ENCODE data around the gene DPEP2NB.
A peak's percentile ranks its signal among the peaks of the same experiment; 100 is the strongest.
"Not testable (repeated sequence)": the region's sequence is repeated elsewhere in the genome, so short reads cannot be mapped to it uniquely, and the experiment has no call there.

Gene DPEP2NB

DNA sequence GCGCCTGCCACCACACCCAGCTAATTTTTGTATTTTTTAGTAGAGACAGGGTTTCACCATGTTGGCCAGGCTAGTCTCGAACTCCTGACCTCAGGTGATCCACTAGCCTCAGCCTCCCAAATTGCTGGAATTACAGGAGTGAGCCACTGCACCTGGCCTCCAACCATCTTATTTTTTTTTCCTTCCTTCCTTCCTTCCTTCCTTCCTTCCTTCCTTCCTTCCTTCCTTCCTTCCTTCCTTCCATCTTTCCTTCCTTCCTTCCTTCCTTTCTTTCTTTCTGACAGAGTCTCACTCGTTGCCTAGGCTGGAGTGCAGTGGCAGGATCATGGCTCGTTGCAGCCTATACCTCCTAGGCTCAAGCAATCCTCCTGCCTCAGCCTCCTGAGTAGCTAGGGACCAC lies 5.8 kb downstream of the DPEP2NB start:
- DNase-seq, result not testable (repeated sequence)

DNA sequence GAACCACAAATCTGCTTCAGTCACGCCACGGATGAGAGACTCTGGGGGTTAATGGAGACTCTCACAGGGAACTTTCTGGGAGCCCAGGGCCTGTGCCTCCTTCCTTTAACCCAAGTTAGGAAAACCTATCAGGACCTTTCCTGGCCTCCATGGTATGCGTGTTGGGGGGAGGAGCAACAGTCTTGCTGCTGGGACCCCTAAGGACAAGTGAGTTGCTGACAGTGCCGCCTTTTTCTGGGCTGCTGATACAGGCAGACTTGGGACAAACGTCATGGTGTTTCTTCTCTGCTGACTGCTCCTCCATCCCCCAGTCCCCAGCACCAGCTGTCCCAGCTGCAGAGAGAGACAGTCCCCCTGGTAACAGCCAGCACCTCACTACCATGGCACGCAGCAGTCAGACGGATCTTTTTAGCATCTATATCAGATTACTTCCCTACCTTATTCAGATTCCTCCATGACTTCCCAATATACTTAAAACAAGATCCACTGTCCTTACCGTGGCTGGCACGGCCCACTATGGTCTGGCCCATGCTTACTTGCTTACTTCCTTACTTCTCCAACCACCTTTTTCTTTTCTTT lies 6.5 kb downstream of the DPEP2NB start:
- no peak for DNase-seq

DNA sequence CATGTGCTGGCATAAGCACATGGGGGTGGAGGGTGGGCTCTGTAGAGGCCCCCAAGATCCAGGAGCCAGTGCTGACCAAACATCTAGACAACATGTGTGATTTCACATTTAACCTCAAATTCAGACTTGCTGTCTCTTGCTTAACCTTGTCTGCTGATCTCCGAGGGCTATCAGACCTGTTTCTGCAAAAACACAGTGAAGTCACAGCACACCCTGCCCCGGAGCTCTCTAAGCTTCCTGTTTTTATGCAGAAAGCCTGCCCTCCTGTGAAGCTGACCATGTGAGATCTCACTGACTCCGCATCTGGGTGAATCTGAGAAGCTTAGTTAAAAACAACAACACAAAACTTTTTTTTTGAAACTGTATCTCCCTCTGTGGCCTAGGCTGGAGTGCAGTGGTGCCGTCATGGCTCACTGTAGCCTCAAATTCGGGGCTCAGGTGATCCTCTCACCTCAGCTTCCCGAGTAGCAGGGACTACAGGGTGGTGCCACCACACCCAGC lies 9.9 kb downstream of the DPEP2NB start:
- no peak for DNase-seq

DNA sequence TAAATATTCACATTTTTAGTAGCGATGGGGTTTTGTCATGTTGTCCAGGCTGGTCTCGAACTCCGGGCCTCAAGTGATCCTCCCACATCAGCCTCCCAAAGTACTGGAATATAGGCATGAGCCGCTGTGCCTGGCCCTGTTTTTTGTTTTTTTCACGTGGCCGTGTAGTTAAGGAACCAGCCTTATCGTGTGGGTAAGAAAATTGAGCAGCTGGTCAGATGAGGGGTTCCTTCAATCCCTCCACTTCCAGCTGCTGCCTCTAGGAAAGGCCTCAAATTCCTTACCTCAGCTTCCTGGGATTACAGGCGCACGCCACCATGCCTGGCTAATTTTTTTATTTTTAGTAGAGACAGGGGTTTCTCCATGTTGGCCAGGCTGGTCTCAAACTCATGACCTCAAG lies 10.5 kb downstream of the DPEP2NB start:
- no peak for DNase-seq

DNA sequence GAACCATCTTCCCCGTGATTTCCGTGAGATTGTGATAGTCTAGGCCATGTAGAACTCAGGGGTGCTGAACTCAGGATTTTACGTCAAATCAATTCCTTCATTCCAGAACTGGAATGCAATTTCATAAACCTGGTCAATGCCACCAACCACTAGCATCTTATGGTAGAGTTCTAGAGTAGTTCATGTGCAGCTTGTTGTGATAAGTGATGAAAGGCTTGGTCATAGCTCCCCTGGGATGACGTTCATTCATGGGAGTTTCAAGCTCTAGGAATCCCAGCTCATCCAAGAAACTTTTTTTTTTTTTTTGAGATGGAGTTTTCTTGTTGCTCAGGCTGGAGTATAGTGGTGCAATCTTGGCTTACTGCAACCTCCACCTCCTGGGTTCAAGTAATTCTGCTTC lies 12.7 kb downstream of the DPEP2NB start:
- no peak for DNase-seq

DNA sequence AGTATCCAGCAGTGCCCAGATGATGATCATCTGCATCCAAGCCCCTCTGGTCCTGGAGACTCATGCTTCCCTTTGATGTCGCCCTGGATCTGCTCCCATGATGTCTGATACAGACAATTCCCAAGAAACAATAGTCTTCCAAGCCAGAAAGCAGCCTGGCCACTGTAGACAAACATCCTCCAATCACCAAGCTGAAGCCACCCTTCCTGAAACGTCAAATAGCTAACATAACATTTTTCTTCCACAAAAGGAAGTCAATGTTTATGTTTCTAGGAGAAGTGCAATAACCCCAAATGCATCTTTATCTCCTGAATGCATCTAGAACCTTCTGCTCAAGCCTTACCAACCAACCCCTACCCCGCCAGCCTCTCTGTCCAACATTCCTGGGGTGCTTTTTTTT lies 15.3 kb downstream of the DPEP2NB start:
- no peak for DNase-seq

DNA sequence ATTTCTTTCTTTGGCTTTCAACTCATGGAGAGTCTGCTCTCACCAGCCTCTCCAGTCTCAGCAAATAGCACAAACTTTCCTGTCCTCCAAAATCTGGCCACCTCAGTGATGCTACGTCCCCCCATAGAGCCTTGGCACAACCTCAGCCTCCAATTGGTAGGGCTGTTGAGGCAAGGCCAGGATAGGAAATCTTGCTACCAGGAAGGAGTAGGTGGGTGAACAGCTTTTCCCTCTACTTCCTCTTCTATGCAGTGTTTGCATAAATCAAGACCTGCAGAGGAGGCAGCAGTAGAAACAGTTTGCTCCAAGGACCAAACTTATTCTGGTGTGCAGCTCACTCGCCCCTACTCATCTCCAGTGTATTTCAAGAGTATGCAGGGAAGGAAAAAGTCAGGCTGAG lies 15.7 kb downstream of the DPEP2NB start:
- no peak for DNase-seq

DNA sequence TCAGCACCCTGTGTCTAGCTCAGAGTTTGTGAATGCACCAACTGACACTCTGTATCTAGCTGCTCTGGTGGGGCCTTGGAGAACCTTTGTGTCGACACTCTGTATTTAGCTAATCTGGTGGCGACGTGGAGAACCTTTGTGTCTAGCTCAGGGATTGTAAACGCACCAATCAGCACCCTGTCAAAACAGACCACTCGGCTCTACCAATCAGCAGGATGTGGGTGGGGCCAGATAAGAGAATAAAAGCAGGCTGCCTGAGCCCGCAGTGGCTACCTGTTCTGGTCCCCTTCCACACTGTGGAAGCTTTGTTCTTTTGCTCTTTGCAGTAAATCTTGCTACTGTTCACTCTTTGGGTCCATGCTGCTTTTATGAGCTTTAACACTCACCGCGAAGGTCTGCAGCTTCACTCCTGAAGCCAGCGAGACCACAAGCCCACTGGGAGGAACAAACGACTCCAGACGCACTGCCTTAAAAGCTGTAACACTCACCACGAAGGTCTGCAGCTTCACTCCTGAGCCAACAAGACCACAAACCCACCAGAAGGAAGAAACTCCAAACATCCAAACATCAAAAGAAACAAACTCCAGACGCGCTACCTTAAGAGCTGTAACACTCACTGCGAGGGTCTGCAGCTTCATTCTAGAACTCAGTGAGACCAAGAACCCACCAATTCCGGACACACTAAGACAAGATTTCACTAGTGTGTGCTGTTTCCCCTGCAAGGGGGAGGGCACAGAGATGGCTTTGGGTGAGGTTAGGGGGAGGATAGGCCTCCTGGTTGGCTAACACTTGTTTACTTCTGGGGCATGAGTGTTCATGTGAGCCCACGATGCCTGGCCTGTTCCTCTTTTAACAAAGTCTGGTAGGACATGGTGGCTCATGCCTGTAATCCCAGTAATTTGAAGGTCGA lies 16.7 kb downstream of the DPEP2NB start, which contains the start of gene DPEP2:
DPEP2 (minus strand) TSS at position 706 of the 910 bp plus-strand sequence. CDS start 6,272 bp downstream, outside the sequence.
- DNase-seq, result not testable (repeated sequence)

DNA sequence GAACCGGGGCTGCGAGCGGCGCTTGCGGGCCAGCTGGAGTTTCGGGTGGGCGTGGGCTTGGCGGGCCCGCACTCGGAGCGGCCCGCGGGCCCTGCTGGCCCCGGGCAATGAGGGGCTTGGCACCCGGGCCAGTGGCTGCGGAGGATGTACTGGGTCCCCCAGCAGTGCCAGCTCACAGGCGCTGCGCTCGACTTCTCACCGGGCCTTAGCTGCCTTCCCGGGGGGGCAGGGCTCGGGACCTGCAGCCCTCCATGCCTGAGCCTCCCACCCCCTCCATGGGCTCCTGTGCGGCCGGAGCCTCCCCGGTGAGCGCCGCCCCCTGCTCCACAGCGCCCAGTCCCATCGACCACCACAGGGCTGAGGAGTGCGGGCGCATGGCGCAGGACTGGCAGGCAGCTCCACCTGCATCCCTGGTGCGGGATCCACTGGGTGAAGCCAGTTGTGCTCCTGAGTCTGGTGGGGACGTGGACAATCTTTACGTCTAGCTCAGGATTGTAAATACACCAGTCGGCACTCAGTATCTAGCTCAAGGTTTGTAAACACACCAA lies 17.4 kb downstream of the DPEP2NB start:
- not testable (repeated sequence) for DNase-seq

DNA sequence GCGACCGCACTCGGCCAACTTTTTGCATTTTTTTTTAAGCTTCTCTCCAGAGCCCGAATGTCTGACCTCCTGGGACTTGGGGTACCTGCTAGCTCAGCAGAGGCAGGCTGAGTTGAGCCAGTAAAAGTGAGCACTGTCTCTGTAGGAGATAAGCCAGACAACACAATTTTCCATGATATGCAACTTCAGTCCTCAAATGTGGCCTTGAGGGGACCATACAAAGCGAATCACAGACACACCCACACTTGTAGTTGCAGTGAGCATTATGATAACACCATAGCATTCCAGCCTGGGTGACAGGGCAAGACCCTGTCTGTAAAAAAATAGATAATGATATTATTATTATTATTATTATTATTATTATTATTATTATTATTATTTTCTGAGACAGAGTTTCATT lies 19.0 kb downstream of the DPEP2NB start:
- no peak for DNase-seq

DNA sequence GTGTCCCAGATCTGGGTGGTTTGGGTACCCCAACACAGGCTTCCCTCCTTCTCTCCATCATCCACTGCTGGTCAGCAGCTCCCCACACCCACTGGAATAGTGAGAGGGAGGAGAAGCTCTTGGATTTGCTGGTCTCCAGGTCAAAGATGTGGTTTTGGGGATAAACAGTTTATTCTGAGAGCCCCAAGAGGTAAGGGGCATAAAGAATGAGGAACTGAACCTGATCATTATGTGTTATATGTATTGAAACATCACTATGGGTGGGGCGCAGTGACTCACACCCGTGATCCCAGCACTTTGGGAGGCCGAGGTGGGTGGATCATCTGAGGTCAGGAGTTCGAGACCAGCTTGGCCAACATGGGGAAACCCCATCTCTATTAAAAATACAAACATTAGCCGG lies 20.3 kb downstream of the DPEP2NB start:
- DNase-seq, result peak; percentile 22

DNA sequence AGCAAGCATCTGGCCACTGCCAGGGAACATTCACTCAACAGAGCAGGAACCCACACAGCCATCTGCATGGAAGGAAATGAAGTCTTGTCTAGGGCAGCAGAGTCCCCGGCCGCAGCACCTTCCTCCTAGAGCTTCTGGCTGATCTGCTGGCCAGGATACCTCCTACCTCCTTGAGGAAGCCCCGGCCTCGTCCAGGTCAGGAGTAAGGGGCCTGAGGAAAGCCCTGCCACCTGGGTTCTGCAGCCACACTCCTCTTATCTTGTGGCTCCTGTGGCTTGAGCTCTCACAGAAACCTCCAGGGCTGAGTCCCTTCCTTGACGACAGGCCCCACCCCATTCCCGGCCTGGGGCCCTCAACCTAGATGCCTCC lies 21.7 kb downstream of the DPEP2NB start:
- DNase-seq, result not testable (repeated sequence)

DNA sequence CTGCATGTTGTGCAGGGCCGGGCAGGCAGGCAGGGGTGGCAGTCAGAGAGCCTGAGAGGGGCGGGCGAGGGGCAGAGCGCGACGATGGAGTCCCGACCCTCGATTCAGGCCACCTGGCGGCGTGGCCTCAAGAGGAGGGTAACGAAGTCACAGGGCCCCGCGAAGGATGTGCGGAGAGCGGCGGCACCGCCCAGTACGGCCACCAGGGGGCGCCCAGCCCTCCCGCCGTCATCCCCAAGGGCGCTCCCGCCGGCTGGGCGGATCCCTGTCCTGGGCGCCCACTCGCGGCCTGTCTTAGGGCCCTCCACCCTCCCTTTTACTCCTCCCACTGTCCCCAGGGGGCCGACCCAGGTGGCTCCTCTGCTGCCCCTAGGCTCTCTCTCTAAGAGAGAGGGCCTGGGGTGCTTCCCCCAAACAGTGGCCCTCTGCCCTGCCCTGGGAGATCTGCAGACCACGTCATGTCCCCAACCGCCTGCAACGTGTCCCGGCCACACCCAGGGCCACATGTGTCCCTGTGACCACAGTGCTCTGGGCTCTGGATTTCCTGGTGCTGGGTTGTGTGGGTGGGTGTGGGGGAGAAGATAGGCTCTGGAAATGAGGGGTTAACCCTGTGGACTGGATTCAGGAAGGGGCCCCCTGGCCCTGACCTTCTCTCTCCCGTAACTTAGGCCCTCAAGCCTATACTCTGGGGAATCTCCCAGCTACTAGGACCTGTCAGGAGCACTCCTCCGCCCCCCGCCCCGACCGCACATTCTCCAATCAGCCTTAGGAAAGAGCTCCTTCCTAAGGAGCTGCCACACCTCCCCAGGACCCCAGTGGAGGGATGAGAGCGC lies 22.3 kb downstream of the DPEP2NB start:
- peak; percentile 70 for DNase-seq

DNA sequence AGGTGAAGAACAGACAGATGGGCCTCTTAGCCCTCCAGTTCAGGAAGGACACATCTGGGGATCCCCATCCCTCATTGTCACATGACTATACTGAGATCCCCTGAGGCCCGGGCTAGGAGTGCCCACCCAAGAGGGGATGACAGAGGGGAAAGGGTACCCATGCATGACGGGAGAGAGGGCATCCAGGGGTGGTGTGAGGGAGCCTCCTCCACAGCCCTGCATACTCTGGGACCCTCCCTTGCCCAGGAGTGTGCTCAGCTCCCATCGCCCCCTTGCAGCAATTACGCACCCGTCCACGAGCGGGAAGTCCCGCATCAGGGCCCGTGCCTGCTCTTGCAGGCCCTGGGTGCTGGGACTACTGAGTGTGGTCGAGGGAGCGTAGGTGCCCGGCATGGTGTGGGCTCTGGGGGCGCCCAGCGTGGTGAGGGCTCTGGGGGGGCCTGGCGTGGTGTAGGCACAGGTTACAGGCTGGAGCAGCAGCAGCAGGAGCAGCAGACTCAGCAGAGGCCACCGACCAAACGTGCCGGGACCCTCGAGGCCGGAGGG lies 23.0 kb downstream of the DPEP2NB start:
- DNase-seq, result no peak

DNA sequence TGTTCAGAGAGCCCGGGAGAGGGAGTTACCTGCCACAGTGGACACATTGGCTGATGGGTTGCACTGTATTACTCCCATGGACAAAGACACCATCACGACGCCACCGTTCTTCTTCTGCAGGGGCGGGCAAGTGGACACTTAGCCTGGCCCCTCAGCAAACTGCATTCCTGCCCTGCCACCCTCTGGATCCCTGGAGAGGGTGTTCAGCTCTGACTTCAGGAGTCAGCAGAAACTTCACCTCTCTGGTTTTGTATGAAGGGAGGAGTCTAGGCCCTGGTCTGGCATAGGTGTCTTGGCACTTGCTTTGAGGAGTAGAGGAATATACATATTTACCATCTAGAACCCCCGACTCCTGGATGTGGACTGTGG lies 25.7 kb downstream of the DPEP2NB start:
- DNase-seq, result no peak

DNA sequence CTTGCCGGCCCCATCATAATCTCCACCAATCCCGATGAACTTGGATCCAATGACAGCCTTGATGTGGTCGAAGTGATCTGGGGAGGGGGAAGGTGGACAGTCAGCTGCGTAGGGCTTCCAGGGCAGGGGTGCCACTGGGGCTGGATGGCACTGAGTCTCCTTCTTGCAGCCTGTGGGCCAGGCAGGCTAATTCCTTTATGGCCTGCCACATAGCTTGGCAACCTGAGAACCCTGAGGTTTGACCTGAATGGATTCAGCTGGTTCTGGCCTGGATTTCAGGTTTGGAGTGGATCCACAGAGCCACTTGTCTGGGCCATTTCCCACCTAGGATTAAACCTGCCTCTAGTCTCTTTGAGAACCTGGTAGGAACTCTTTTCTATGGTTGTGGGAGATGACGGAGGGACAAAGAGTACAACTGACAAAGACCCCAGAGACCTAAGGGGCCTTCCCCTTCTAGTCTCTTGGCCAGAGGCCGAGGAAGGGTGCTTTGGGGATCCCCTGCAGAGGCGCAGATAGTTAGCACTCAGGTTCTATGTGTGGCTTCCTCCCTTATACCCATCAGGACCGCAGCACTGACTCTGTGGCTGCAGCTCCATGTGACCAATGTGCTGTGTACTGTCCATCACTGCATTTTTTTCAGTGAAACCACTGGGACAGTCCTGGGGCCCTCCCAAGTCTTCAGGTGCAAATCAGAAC lies 26.2 kb downstream of the DPEP2NB start:
- no peak for DNase-seq

DNA sequence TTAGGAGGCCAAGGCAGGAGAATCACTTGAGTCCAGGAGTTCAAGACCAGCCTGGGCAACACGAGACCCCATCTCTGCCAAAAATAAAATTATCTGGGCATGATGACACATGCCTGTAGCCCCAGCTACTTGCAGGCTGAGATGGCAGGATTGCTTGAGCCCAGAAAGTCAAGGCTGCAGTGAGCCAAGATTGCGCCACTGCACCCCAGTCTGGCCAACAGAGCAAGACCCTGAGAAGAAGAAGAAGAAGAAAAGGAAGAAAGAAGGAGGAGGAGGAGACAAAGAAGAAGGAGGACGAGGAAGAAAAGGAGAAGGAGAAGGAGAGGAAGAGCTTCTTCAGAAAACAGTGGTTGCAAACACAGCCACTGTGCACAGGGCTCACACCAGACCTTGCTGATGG lies 27.0 kb downstream of the DPEP2NB start:
- DNase-seq, result no peak

DNA sequence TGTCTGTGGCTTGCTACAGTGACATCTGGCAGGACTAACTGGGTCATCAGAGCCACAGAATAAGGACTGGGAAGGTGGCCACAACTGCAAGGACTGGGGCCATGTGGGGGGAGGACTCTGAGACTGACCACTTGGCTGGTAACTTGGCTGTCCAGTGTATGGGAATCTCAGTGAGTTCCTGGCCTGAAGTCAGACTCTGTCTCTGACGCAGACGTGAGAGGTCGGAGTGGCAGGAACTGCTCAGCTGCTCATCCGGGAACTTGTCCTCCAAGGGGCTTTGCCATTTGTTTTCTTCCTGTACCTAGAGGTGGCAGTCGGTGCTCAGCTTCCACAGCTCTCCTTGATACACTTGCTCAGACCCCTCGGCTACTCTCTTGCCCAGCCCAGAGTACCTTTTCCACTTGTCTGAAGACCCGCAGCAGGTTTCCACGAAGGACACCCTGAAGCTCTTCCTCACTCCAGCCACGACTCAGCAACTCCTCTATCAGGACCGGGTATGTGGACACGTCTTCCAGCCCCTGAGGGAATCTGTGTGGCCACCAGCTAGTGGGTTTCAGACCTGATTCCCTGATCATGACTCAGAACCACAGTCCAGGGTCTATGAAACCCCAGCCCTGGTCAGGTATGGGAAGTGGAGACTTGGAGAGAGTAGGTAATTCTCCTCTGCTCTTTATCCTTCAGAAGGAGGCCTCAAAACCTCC lies 28.1 kb downstream of the DPEP2NB start:
- DNase-seq, result peak; percentile 66

DNA sequence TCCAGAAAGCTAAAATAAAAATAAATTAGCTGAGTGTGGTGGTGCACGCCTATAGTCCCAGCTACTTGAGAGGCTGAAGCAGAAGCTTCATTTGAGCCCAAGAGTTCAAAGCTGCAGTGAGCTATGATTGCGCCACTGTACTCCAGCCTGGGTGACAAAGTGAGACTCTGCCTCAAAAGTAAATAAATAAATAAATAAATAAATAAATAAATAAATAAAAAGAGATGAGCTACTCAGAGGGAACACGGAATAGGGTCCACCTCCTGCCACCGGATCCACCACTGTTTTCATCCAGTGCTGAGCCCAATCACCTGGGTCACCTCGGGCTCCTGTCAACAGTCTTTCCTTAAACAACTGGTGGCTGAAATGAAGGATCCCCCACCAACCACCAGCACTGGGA lies 28.8 kb downstream of the DPEP2NB start:
- no peak for DNase-seq

DNA sequence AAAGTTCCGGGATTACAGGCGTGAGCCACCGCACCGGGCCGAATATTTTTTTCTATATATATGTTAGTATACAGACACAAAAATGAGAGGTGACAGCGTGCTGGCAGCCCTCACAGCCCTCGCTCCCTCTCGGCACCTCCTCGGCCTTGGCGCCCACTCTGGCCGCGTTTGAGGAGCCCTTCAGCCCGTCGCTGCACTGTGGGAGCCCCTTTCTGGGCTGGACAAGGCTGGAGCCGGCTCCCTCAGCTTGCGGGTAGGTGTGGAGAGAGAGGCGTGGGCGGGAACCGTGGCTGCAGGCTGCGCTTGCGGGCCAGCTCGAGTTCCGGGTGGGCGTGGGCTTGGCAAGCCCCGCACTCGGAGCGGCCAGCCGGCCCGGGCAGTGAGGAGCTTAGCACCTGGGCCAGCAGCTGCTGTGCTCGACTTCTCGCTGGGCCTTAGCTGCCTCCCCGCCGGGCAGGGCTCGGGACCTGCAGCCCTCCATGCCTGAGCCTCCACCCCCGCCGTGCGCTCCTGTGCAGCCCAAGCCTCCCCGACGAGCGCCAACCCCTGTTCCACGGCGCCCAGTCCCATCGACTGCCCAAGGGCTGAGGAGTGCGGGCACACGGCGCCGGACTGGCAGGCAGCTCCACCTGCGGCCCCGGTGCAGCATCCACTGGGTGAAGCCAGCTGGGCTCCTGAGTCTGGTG lies 33.6 kb downstream of the DPEP2NB start:
- DNase-seq, result no peak
